GM10266 (cell line): ENCODE results near the gene KDM4F.
A peak's percentile ranks its signal among the peaks of the same experiment; 100 is the strongest.

Experiments used
- DNase-seq: peaks from one replicate; pipeline ENCODE4 v3.0.0; 2012; ENCODE audit errors: extremely low spot score
- TF ChIP-seq, protein P1 (sequence below): IDR thresholded peaks from 2 replicates; pipeline ENCODE4 v1.5.1; 2012; ENCODE audit warnings: mild to moderate bottlenecking, low read depth; ENCODE audit not compliant: control insufficient read depth, insufficient read depth; ENCODE audit errors: missing control alignments

KDM4F gene

GRCh38 chr11:95050595-95051202 lies 1.5 kb downstream of the KDM4F start:
- TF ChIP-seq, protein P1, sequence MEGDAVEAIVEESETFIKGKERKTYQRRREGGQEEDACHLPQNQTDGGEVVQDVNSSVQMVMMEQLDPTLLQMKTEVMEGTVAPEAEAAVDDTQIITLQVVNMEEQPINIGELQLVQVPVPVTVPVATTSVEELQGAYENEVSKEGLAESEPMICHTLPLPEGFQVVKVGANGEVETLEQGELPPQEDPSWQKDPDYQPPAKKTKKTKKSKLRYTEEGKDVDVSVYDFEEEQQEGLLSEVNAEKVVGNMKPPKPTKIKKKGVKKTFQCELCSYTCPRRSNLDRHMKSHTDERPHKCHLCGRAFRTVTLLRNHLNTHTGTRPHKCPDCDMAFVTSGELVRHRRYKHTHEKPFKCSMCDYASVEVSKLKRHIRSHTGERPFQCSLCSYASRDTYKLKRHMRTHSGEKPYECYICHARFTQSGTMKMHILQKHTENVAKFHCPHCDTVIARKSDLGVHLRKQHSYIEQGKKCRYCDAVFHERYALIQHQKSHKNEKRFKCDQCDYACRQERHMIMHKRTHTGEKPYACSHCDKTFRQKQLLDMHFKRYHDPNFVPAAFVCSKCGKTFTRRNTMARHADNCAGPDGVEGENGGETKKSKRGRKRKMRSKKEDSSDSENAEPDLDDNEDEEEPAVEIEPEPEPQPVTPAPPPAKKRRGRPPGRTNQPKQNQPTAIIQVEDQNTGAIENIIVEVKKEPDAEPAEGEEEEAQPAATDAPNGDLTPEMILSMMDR: no peak
- no peak for DNase-seq

DNA sequence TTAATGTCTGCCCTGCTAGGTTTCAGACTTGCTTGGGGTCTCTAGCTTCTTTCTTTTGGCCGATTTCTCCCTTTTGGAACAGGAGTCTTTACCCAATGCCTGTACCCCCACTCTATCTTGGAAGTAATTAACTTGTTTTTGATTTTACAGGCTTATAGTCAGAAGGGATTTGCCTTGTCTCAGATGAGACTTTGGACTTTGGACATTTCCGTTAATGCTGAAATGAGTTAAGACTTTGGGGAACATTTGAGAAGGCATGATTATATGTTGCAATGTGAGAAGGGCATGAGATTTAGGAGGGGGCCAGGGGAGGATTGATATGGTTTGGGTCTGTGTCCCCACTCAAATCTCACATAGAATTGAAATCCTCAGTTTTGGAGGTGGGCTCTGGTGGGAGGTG lies 5.1 kb downstream of the KDM4F start:
- TF ChIP-seq, protein P1: no peak
- no peak for DNase-seq

GRCh38 chr11:95055283-95055897 lies 6.2 kb downstream of the KDM4F start:
- peak; percentile 27 for DNase-seq
- TF ChIP-seq, protein P1: no peak

- no peak for DNase-seq
- TF ChIP-seq, protein P1: no peak
Measured at GRCh38 chr11:95057959-95058358, 8.7 kb downstream of the KDM4F start.

- TF ChIP-seq, protein P1: no peak
- DNase-seq: no peak
Measured at GRCh38 chr11:95058621-95059020, 9.4 kb downstream of the KDM4F start.

DNA sequence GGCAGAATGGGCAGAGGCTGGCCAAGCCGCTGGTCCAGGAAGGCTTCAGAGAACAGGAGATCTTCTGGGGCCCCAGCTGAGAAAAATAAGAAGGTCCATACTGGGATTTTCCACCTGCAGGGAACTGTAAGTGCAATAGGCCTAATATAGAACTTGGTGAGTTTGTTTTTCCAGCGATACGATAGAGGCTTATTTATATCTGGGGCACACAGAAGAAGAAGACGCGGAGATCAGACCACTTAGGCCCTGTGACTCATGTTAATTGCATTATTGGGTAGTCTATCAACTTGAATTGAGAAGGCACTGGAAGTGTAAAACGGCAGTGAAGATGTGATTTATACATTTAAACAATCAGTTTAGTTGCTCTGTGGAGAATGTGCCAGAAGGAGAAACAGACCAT lies 9.8 kb downstream of the KDM4F start:
- TF ChIP-seq, protein P1: no peak
- DNase-seq: no peak

DNA sequence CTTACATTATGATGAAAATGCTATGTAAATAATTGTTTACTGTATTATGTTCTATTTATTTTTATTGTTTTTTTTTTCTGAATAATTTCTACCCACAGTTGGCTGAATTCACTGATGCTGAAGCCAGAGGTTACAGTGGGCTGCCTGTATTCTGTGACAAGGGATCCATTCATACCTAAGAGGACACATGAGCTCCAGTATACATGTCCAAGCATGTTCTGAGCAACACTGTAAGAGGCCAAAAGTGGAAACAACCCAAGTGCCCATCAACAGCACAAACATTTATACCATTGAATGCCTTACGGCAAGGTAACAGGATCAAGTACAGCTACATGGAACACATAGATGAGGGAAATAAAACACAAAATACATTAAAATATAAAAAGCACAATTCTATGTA lies 16.1 kb downstream of the KDM4F start:
- DNase-seq: no peak
- TF ChIP-seq, protein P1: no peak
